Epithelial cell of proximal tubule (primary cell): ENCODE measurements around the gene ITGB1. TPM values are rescaled to one million over a fixed set of nuclear protein-coding genes. Genes with fewer than 3 reads are reported as not detected.
"Not testable (repeated sequence)": the region's sequence is repeated elsewhere in the genome, so short reads cannot be mapped to it uniquely, and the experiment has no call there.

Experiments used
- DNase-seq: peaks from one replicate; pipeline ENCODE4 v3.0.0-alpha.2; 2011; ENCODE audit warnings: low read depth
- H3K4me3 ChIP-seq: 2 replicates; pipeline ENCODE4 v1.5.1; 2011; ENCODE audit warnings: low read depth, mild to moderate bottlenecking, low read length
- total RNA-seq: library from RNA; depleted of rRNA; stranded (reverse); fragments of >200 nt; gene quantifications from 2 replicates; pipeline ENCODE4 v1.2.3, GENCODE V29; 2015
- TF ChIP-seq, protein P1 (sequence below): conservative IDR thresholded peaks from 2 replicates; pipeline ENCODE4 v1.5.1; 2012; ENCODE audit warnings: low read depth, mild to moderate bottlenecking, low read length

ITGB1 gene
- total RNA-seq, 1 donor from 2014 or later = 2,053 TPM

DNA sequence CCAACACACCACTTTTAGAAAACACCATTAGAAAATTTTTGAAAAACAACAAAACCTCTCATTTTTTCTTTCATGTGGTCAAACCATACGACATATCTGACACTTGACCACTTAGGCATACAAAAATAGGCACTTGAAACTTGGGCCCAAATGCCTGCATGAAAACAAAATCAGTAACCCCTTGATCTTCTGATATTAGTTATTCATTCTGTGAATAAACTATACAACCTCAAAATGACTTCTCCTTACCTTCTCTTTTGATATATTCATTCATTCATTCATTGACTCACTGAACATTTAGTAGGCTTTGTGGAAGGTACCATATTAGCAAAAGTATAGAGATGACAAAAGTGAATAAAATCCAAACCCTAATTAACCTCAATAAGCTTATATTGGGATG lies 26.4 kb downstream of the ITGB1 start:
- H3K4me3 ChIP-seq = no peak overlapping the region
- no peak for DNase-seq
- TF ChIP-seq, protein P1, sequence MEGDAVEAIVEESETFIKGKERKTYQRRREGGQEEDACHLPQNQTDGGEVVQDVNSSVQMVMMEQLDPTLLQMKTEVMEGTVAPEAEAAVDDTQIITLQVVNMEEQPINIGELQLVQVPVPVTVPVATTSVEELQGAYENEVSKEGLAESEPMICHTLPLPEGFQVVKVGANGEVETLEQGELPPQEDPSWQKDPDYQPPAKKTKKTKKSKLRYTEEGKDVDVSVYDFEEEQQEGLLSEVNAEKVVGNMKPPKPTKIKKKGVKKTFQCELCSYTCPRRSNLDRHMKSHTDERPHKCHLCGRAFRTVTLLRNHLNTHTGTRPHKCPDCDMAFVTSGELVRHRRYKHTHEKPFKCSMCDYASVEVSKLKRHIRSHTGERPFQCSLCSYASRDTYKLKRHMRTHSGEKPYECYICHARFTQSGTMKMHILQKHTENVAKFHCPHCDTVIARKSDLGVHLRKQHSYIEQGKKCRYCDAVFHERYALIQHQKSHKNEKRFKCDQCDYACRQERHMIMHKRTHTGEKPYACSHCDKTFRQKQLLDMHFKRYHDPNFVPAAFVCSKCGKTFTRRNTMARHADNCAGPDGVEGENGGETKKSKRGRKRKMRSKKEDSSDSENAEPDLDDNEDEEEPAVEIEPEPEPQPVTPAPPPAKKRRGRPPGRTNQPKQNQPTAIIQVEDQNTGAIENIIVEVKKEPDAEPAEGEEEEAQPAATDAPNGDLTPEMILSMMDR = no peak

DNA sequence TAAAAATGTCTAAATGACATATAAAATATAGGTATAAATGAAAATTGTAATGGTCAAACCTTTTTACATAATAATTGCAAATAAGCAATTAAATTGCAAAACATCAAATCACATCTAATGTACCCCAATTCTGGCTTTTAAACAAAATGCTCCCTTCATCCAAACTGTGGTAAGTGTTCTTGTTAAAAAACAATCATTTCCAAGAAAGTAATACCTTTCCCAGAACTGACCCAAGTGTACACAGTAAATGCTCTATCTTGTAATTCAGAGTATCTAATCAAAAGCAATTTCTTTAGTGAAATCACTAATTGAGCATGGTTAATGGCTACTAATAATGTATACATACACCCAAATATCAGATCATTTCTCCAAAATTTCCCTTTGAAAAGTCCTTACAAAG lies 28.0 kb downstream of the ITGB1 start:
- no peak overlapping the region for H3K4me3 ChIP-seq
- no peak for DNase-seq
- TF ChIP-seq, protein P1 = no peak

DNA sequence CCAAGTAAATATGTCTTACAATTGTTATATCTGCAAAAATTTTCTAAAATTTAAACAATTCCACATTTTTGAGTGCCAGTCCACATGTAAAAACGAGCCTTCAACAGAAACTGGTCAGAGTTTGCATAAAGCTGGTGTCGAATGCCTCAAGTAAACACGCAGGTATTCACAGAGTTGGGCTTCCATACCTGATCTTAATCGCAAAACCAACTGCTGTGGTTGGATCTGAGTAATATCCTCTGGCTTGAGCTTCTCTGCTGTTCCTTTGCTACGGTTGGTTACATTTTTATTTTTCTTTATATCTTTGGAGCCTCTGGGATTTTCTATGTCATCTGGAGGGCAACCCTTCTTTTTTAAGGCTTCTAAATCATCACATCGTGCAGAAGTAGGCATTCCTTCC lies 28.4 kb downstream of the ITGB1 start:
- no peak for DNase-seq
- TF ChIP-seq, protein P1 = no peak
- no peak overlapping the region for H3K4me3 ChIP-seq

DNA sequence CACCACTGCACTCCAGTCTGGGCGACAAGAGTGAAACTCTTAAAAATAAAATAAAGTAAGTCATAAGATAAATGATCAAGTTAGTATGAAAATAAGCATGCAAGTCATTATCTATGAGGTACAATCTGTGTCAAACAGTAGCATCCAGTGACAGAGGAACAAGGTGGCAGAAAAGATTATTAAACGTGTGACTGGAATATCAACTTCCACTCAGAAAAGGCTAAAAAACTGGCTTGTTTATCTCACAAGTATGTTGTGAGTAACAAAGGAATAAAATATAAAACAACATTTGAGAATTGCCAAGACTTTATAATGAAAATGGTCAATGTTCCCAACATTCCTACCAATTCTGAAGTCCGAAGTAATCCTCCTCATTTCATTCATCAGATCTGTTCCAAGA lies 30.3 kb downstream of the ITGB1 start:
- H3K4me3 ChIP-seq = no peak overlapping the region
- TF ChIP-seq, protein P1 = no peak
- no peak for DNase-seq

DNA sequence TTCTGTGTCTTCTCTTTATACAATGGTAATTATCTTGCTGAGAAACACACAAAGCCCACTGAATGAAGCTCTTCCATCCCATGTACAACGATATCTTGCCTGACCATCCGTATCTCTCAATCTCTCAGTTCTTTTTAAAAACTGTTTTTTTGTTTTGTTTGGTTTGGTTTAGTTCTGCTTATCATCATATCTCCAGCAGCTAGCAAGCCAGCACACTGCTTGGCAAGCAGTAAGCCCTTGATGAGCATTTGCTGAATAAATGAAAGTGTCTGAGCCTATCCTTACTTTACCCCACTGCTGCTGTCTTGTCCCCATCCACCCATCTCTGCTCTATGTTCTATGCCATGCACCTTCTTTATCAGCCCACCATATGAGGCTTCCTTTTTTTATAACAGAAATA lies 34.2 kb downstream of the ITGB1 start:
- H3K4me3 ChIP-seq = no peak overlapping the region
- DNase-seq = no peak
- TF ChIP-seq, protein P1 = no peak

DNA sequence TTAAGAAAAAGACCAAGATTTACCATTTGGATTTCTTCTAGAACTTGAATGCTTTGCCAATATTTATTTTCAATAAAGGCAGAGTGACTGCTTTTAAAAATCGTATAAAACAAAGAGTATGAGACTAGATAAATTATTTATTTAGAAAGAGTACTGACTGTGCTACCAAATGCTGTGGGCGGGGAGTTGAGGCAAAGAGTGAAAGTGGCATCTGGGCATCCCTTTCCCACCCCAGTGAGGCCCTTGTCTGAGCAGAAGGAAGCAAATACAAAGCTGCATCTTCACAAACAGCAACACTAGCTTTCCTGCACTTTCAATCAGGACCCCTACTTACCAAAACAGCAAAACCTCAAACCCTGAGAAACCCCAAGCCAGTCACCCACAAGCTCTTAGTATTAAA lies 34.9 kb downstream of the ITGB1 start:
- H3K4me3 ChIP-seq = no peak overlapping the region
- TF ChIP-seq, protein P1 = no peak
- DNase-seq = no peak

DNA sequence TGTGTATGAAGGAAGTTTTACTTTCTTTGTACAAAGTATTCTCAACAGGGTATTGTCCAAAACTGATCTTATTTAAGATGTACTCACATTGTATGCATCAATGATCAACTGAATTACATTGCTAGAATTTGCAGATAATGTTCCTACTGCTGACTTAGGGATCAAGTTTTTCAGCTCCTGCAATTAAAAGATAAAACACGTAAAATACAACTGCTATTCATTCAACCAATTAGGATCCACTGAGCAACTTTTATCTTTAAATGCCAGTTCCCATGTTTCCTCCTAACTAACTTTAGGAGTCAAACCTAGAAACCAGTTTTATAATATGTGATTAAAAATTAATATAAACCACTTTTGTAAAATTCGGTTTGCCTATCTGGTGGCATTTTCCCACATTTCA lies 35.9 kb downstream of the ITGB1 start:
- no peak for DNase-seq
- no peak overlapping the region for H3K4me3 ChIP-seq
- TF ChIP-seq, protein P1 = no peak

DNA sequence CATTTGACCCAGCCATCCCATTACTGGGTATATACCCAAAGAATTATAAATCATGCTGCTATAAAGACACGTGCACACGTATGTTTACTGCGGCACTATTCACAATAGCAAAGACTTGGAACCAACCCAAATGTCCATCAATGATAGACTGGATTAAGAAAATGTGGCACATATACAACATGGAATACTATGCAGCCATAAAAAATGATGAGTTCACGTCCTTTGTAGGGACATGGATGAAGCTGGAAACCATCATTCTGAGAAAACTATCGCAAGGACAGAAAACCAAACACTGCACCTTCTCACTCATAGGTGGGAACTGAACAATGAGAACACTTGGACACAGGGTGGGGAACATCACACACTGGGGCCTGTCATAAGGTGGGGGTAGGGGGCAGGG lies 40.2 kb downstream of the ITGB1 start:
- not testable (repeated sequence) for H3K4me3 ChIP-seq, DNase-seq
